Activated T-helper 9 cell treated with anti-CD3 and anti-CD28 coated beads, Interleukin-2, amount 50 U/mL, for 16 hours (primary cell): ENCODE measurements around the gene DUSP9.
A peak's percentile ranks its signal among the peaks of the same experiment; 100 is the strongest.

Source experiments
- DNase-seq: peaks from one replicate; pipeline ENCODE4 v3.0.0-alpha.2; 2020; ENCODE audit warnings: low read depth

Gene DUSP9

DNA sequence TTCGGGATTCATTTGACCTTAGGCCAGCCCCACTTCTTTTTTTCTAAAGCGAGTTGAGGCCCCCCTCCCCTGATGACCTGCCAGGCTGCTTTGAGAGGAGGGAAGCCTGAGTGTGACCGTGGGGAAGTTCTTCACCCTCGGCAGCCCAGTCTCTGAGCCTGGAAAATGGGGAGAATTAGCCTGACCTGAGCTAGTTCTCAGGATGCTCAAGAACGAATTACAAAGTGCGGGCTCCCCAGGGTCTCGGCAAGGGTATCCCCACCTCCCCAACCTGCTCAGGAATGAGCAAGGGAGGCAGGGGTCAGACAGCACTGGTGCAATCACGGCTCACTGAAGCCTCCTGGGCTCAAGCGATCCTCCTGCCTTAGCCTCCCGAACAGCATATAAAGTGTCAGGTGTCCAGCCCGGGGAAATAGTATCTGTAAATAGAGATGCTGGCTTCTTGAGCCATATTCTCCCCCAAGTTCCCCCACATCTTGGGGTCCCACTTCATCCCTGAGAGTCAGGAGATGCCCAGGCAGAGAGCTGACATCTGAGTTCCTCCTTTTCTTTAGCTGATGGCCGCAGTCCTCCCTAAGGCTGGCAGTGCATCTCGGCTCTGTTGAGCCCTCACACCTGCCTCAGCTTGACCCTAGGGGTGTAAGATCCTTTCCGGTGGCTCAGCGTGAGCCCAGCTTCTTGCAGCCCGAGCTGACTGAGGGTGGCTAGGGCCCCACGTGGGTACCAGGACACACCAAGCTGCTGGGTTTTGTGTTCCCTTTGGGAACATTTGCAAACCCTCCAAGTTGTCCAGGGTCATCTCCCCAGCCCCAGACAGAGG is 1.6 kb downstream of the DUSP9 start:
- DNase-seq, result no peak

DNA sequence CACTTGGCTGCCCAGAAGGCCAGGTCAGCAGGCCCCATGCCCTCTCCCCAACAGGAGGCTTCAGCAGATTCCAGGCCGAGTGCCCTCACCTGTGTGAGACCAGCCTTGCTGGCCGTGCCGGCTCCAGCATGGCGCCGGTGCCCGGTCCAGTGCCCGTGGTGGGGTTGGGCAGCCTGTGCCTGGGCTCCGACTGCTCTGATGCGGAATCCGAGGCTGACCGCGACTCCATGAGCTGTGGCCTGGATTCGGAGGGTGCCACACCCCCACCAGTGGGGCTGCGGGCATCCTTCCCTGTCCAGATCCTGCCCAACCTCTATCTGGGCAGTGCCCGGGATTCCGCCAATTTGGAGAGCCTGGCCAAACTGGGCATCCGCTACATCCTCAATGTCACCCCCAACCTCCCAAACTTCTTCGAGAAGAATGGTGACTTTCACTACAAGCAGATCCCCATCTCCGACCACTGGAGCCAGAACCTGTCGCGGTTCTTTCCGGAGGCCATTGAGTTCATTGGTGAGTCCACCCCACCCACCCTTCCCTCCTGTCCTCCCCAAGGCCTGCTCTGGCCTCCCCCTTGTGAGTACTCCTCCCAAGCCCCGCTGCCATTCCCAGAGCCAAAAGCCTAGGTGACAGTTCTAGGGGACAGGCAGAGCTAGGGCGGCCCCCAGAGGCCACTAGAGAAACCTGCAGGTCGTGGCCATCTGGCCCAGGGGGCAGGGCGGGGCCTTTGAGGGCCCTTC is 2.3 kb downstream of the DUSP9 start:
- no peak for DNase-seq

DNA sequence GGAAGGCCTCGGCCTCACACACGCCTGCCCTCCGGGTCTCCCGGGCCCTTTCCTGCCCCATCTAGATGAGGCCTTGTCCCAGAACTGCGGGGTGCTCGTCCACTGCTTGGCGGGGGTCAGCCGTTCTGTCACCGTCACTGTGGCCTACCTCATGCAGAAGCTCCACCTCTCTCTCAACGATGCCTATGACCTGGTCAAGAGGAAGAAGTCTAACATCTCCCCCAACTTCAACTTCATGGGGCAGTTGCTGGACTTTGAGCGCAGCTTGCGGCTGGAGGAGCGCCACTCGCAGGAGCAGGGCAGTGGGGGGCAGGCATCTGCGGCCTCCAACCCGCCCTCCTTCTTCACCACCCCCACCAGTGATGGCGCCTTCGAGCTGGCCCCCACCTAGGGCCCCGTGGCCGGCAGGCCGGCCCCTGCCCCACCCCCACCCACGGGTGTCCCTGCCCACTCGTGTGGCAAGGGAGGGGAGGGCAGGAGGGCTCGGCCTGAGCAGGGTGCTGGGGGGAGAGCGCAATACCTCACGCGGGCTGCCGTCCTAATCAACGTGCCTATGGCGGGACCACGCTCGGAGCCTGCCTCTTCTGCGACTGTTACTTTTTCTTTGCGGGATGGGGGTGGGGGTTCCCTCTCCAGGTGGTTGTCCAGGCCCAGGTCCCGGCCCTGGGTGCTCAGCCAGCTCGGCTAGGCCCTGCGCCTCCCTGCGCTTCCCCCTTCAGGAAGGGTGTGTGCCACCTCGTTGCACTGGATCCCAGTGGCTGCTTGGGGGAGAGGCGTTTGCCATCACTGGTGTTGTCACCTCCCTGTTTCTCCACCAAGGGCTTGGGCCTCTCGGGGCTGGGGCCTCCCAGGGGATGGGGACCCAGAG is 3.1 kb downstream of the DUSP9 start:
- DNase-seq, result no peak

DNA sequence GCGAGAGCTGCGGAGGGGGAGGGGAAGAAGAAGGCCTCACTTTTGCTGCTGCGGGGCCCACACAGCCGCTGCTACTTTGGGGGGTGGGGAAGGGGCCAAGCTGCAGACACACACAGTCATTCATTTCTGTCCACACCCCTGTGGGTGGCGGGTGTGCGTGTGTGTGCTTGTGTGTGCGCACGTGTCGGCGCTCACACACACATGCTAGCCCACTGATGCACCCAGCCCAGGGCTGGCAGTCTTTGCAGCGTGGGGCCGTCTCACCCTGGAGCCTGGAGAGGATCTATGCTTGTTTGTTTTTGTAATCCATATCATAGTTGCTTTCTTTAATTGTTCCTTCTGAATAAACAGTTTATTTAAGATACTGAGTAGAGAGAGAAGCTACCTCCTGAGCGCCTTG is 4.0 kb downstream of the DUSP9 start:
- no peak for DNase-seq

DNA sequence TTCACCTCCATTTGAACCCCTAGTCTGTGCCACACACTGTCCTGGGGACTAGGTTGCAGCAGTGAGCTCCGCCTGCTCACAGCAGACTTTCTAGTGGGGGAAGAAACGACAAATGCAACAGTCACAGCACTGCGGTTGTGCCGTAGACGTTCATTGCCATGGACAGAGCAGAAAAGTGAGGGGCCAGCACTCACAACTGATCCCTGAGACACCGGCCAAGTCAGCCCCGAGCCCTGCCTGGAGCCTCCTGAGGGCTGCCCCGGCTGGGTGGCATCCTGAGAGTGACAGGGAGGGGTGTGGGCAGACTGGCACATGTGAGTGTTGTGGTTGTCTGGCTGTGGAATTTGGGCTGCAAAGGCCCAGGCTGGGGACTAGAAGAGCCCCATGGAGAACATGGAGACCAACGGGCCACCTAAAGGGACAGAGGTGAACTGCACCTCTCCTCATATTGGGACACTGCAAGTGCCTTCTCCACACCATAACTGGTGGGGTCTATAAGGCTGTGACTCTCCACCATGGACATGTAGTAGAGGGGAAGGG is 4.6 kb downstream of the DUSP9 start:
- no peak for DNase-seq

DNA sequence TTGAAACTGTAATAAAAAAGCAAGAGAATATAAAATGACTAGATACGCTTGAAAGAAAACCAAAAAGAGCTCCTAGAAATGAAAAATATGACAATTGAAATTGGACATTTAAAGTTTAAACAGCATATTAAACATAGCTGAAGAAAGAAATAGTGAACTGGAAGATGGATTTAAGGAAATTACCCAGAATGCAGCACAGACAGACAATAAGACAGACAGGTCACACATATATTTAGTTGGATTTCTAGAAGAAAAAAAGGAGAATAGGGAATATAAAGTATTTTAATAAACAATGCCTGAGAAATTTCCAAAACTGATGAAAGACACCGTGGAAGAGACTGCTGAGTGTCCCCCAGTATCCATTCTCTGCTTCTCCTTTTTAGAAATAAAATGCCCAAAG is 6.6 kb downstream of the DUSP9 start:
- DNase-seq, result no peak

DNA sequence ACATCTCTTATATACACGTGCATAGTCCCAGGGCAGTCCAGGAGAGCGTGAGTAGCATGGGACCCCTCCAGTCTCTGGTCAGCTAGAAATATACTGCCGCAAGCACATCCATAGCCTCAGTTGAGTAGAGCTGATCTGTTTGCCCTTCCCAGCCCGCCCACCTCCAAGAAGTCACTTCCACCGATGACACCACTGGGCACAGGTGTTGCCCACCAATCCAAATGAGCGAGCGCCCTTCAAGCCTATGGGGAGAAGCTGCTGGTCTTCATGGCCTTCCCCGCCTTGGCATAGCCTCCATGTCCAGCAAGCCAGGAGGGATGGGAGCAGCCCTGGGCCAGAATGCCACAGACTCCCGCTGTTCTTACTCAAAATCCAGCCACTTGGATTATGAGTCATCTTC is 10.2 kb downstream of the DUSP9 start:
- DNase-seq, result no peak

DNA sequence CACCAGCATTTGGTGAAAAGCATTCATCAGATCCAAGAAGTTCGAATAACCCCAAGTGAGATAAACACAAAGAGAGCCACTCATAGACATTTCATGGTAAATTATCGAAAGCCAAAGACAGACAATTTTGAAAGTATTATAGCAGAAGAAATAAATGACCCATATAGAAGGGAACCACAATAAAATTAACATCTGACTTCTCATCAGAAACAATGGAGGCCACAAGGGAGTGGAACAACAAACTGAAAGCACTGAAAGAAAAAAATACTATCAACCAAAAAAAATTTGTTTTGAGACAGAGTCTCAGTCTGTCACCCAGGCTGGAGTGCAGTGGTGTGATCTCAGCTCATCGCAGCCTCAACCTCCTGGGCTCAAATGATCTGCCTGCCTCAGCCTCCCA is 12.3 kb downstream of the DUSP9 start:
- DNase-seq, result no peak

DNA sequence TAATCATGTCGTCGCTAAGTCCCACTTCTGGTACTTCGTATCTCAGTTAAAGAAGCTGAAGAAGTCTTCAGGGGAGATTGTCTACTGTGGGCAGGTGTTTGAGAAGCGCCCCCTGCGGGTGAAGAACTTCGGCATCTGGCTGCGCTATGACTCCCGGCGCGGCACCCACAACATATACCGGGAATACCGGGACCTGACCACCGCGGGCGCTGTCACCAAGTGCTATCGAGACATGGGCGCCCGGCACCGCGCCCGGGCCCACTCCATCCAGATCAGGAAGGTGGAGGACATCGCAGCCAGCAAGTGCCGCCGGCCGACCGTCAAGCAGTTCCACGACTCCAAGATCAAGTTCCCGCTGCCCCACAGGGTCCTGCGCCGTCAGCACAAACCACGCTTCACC is 15.3 kb downstream of the DUSP9 start:
- DNase-seq, result peak; percentile 44

DNA sequence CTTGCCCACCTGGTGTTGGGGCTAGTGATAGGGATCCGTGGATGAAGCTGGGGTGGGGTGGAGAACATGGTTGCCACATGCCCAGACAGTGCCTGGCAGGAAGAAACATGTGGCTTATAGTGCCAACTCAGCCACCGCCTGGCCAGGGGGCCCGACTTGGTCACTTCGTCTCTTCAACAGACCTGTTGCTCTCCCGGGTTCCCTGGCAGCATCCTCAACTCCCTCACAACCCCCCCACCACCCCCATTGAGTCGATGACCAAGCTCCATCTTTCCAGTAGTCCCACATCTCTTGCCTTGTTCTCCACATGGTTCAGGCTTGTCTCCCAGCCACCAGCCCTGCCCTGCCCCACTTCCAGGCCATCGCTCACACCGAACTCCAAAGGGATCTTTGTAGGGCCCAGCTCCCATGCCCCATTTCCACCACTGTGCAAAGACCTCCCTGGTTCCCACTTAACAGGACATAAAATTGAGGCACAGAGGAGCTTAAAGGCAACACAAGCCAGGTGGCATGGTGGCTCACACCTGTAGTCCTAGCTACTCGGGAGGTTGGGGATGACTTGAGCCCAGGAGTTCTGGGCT is 18.8 kb downstream of the DUSP9 start:
- no peak for DNase-seq

DNA sequence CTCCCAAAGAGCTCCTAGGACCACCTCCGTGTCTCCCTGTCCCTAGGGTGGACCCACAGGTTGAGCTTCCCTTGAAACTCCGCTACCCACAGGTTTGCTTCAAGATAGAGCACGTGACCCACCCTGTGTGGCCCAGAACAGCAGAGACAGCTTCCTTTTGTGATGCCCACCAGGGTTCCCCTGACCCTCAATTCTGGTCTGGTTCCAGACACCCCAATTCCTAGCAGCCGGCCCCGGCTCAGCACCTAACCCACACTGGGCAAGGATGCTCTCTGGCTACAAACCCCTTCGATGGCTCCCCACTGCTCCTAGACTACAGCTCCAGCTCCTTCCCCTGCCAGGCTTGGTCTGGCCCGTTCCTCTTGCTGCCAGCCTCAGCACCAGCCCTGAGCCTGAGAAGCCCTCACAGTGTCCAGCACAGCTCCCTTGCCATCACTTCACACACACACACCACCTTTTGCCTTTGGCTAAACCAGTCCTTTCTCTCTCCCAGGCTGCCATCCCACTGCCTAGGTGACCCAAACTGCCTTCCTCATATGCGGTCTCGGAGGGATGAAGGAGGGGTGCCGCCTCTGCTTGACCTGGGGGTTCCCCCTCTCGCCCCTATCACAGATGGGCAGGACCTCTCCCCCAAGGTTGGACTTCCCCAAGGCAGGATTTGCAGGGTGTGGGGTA is 20.4 kb downstream of the DUSP9 start:
- DNase-seq, result no peak

DNA sequence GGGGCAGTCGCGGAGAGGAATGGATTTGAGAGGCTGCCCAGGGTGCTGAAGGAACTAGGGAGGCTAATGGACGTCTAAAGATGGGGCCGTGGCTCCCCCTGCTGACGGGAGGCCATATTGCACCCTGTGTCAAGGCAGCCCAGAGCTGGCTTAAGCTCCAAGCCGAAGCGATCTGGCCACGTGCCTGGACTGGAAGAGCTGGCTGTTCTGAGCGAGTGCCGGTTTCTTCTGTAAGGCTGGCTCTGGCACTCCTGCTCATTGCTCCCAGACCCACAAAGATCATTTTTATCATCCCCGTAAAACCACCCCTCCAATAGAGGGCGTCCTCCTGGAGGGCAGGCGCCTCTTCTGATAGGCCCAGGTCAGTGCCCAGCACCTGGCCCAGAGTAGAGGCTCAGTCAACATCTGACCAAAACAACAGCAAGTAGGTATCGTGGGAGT is 21.0 kb downstream of the DUSP9 start:
- DNase-seq, result peak; percentile 65

DNA sequence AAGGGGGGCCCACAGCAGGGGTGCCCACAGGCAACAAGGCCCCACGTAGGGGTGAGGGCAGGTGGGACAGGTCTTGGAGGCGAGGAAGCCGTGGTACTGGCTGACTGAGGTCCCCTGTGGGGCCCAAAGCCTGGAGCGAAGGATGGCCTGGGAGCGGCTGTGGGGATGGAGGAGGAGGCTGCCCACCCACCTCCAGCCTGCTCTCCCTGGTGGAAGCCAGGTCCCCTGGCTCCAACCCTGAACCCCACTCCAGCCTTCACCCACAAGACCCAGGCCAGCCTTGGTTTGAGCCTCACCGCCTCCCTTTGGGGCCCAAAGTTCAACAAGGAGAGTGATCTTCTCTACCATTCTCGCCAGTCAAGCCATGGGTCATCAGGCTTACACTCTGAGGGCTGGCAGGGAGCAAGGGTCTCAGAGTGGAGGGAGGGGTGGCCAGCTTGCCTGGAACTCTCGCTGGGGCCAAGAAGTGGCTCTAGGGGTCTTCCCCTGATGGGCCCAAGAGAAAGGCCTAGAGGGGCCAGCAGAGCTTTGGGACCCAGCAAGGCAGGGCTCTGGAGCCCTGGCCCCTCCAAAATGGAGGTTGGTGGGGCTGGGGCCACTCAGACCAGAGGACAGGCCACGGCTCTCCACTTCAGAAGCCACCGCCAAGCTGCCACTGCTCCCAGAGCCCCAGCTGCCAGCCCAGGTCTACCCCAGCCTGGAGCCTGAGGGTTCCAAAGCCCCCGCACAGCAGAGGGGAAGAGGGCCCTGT is 21.6 kb downstream of the DUSP9 start:
- DNase-seq, result no peak

DNA sequence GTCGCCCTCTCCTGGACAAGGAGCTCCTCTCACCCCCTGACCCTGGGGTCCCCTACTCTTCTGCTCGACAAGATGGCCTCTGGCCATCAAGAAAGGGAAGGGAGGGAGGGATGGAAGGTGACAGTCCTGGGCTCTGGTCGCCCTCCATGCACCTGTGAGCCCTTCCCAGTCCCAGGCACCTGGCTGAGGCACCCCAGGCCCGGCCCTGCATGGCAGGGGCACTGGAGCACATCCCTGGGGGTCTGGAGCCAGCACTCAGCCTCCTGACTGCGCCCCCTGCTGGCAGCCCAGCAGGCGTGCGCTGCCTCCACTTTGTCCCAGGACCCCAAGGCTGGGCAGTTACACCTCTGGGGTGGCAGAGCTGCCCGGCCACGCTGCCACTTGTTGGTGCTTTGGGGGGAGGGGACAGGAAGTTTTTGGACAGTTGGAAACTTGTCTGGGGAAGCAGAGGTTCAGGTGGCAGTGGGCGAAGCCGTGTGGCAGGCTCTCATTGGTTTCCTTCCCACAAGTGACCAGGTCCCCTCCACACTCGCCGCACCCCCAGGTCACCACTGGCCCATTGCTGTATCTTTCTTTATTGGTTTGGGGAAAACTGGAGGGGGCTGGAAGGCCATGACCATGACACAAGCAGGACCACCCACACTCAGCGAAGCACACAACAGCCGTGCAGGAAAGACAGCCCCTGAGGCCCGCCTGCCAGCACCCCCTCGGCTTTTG is 22.3 kb downstream of the DUSP9 start:
- DNase-seq, result peak; percentile 32

DNA sequence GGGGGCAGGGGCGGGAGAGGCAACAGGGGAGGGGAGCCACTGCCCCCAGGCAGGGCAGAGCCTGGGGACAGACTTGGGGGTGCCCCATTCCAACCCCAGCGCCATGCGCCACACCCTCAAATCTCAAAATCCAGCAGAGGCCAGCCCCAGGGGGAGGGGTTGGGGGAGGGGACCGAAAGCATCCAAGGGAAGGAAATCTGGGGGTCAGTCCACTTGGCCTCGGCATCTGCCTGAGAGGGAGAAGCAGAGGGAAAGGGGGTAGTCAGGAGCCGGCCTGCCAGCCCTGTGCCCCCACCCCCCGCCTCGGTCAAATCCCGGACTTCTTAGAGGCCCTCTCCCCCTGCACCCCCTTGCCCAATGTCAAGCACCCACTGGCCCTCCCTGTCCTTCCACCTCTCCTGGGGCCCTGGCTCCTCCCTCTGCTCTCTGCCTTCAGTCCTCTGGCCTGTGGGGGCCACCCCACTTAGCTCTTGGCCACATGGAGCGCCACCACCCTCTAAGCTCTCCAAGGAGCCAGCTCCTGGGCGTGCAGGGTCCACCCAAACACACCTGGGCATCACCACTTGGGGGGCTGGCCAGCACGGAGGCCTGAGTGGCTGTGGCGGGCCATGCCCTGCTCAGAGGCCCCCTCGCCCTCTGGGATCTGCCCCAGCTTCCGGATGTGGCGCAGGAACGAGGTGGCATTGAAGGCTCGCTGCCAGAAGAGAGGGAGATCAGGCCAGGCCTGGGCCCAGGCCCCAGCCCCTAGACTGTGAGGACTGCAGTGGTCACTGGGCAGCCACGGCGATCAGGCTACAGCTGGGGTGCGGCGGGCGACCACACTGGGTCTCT is 23.1 kb downstream of the DUSP9 start:
- DNase-seq, result no peak

DNA sequence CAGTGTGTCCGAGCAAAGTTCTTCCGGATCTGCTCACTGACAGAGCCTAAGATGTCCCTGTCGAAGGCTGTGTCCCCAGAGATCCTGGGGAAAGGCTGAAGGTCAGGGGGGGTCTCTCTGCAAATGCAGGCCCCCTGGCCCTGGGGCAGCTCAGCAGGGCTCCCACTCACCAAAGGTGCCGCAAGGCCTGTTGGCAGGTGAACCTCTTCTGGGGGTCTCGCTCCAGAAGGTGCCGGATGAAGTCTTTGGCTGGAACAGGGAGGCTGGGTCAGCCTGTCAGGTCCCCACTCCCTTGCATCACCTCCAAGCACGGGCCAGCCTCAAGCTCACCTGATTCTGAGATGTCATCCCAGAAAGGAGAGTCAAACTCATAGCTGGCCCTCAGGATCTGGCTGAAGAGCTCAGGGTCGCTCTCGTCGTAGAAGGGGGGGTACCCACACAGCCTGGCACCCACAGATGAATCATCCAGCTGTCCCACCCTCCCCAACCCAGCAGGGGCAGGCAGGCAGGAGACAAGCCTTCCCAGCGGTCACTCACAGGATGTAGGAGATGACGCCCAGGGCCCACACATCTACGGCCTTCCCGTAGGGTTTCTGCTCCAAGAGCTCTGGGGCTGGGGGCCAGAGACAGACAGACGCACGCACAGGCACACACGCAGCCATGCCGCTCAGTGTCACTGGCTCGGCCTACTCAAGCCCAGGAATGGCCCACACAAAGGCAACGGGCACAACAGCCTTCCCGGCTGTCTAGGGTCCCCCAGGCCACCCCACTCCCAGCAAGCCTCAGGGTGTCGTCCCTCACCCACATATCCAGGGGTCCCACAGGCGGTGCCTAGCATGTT is 24.0 kb downstream of the DUSP9 start:
- DNase-seq, result no peak

DNA sequence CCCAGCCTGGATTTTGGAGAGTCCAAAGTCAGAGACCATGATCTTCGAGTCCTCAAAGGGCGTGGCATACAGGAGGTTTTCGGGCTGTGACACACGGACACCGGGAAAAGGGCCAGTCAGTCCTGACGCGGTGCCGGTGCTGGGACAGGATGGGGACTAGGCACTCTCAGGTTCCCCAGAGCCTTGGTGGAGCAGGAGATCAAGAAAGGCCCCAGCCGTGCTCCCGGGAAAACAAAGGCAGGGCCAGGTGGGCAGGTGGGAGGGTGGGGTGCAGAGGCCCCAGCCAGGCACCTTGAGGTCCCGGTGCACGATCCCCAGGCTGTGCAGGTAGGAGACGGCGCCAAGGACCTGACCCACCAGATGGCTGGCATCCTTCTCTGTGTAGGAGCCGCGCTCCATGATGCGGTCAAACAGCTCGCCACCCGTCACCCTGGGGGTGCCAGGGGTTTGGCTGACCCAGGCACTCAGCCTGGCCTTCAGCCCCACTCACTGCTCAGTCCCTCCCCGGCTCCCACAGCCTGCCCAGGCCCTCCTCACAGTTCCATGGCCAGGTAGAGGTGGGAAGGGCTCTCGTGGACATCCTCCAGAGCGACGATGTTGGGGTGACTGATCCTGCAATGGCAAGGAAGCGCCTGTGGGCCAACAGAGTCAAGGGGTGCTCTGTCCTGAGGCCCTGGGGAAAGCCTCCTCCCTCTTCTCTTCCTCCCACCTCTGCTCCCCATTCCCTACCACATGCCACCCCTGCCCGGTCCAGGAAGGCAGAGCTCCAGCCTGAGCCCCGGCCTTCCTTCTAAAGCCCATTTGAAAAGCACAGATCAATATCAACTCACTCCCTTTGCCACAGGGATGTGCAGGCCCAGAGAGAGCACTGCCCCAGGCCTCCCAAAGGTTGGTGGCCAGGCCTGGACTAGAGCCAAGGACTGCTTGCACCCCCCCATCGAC is 24.9 kb downstream of the DUSP9 start:
- no peak for DNase-seq
